ENCODE results near the gene CPA3. TPM values are rescaled to one million over a fixed set of nuclear protein-coding genes. Genes with fewer than 3 reads are reported as not detected.

Gene CPA3
- total RNA-seq, 1 donor from 2014 or later = not detected

DNA sequence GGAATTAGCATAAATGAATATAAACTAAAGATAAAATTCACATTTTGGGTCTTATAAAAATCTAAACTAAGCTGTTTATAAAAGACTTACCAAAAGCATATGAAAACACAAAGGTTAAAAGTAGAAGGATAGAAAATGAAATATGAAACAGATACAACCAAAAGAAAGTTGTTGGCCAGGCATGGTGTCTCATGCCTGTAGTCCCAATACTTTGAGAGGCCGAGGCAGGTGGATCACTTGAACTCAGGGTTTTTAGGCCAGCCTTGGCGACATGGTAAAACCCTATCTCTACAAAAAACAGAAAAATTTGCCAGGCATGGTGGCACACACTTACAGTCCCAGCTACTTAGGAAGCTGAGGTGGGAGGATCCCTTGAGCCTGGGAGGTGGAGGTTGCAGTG lies 51.0 kb downstream of the CPA3 start:
- no peak overlapping the region for H3K9ac ChIP-seq (ENCODE audit: low read length)
- H3K4me3 Mint-ChIP-seq (ENCODE audit: unreplicated experiment) = no peak overlapping the region
- no peak overlapping the region for H3K27ac ChIP-seq (ENCODE audit: low read depth, low read length)
- no peaks in the 10 kb centered on the region for H3K27me3 Mint-ChIP-seq (ENCODE audit: low read depth, unreplicated experiment)
- H3K36me3 Mint-ChIP-seq (ENCODE audit: low read depth, unreplicated experiment) = no peaks in the 10 kb centered on the region
- no peak overlapping the region for H3K4me3 ChIP-seq (ENCODE audit: insufficient read depth, low read depth, low read length)
- FAIRE-seq (no peak), DNase-seq (ENCODE audit: low read depth) (no peak)
- no peak for TF ChIP-seq EZH2 (IDR thresholded peaks at IDR 0.05; ENCODE audit: insufficient read depth, low read length)
- TF ChIP-seq CTCF (IDR thresholded peaks at IDR 0.05; ENCODE audit: insufficient read depth, low read depth, low read length) = no peak
- H3K4me1 Mint-ChIP-seq (ENCODE audit: low read depth, unreplicated experiment) = no peaks in the 10 kb centered on the region
- no peaks in the 10 kb centered on the region for H3K27me3 ChIP-seq (ENCODE audit: insufficient read depth, low read length)
- no peaks in the 10 kb centered on the region for H3K36me3 ChIP-seq (ENCODE audit: insufficient read depth, low read length)
- H4K20me1 ChIP-seq (ENCODE audit: insufficient read depth, low read length) = no peaks in the 10 kb centered on the region
- H3K9me3 Mint-ChIP-seq (ENCODE audit: unreplicated experiment) = no peaks in the 10 kb centered on the region
- no peaks in the 10 kb centered on the region for H3K4me1 ChIP-seq (ENCODE audit: insufficient read depth, low read length)
- no peak overlapping the region for H3K4me2 ChIP-seq (ENCODE audit: low read length)
- H3K9me3 ChIP-seq (ENCODE audit: insufficient read depth, low read depth, low read length) = no peaks in the 10 kb centered on the region
- H2AFZ ChIP-seq (ENCODE audit: low read depth, low read length) = no peak overlapping the region
- H3K79me2 ChIP-seq (ENCODE audit: insufficient read depth, low read length) = no peaks in the 10 kb centered on the region
- no peak overlapping the region for H3K27ac Mint-ChIP-seq (ENCODE audit: unreplicated experiment)

- DNase-seq (ENCODE audit: low read depth) = no peak
- Mint-ChIP-seq H3K36me3 (ENCODE audit: low read depth, unreplicated experiment) (no peaks in the 10 kb centered on the region), H3K27me3 (ENCODE audit: low read depth, unreplicated experiment) (no peaks in the 10 kb centered on the region), H3K4me1 (ENCODE audit: low read depth, unreplicated experiment) (no peaks in the 10 kb centered on the region), H3K27ac (ENCODE audit: unreplicated experiment) (no peak overlapping the region), H3K4me3 (ENCODE audit: unreplicated experiment) (no peak overlapping the region), H3K9me3 (ENCODE audit: unreplicated experiment) (no peaks in the 10 kb centered on the region)
- H3K9me3 ChIP-seq (ENCODE audit: insufficient read depth, low read depth, low read length) = no peaks in the 10 kb centered on the region
- H4K20me1 ChIP-seq (ENCODE audit: insufficient read depth, low read length) = no peaks in the 10 kb centered on the region
- H3K79me2 ChIP-seq (ENCODE audit: insufficient read depth, low read length) = no peaks in the 10 kb centered on the region
- H3K36me3 ChIP-seq (ENCODE audit: insufficient read depth, low read length) = no peaks in the 10 kb centered on the region
- no peak overlapping the region for H2AFZ ChIP-seq (ENCODE audit: low read depth, low read length)
- H3K4me2 ChIP-seq (ENCODE audit: low read length) = no peak overlapping the region
- H3K9ac ChIP-seq (ENCODE audit: low read length) = no peak overlapping the region
- no peak for TF ChIP-seq EZH2 (IDR thresholded peaks at IDR 0.05; ENCODE audit: insufficient read depth, low read length)
- no peak for TF ChIP-seq CTCF (IDR thresholded peaks at IDR 0.05; ENCODE audit: insufficient read depth, low read depth, low read length)
- no peaks in the 10 kb centered on the region for H3K4me1 ChIP-seq (ENCODE audit: insufficient read depth, low read length)
- H3K27me3 ChIP-seq (ENCODE audit: insufficient read depth, low read length) = no peaks in the 10 kb centered on the region
- no peak overlapping the region for H3K27ac ChIP-seq (ENCODE audit: low read depth, low read length)
- H3K4me3 ChIP-seq (ENCODE audit: insufficient read depth, low read depth, low read length) = no peak overlapping the region
- FAIRE-seq = no peak
These were observed 57.4 kb downstream of the CPA3 start for GRCh38 chr3:148922467-148922866.

DNA sequence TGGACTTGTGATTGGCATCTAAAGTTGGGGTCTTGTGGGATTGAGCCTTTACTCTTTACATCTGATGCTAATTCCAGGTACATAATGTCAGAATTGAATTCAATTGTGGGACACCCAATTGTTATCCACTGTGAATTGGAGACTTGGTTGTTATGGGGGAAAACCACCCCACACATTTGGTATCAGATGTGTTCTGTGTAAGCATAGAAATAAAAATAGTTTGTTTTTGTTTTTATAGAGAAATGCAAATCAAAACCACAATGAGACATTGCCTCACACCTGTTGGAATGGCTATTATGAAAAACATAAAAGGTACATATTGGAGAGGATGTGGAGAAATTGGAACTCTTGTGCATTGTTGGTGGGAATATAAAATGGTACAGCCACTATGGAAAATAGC lies 58.5 kb downstream of the CPA3 start:
- Histone ChIP-seq H3K9me3 (ENCODE audit: insufficient read depth, low read depth, low read length) (no peaks in the 10 kb centered on the region), H3K4me2 (ENCODE audit: low read length) (no peak overlapping the region), H4K20me1 (ENCODE audit: insufficient read depth, low read length) (no peaks in the 10 kb centered on the region), H3K27me3 (ENCODE audit: insufficient read depth, low read length) (no peaks in the 10 kb centered on the region), H3K4me3 (ENCODE audit: insufficient read depth, low read depth, low read length) (no peak overlapping the region), H3K9ac (ENCODE audit: low read length) (no peak overlapping the region), H3K36me3 (ENCODE audit: insufficient read depth, low read length) (no peaks in the 10 kb centered on the region), H3K79me2 (ENCODE audit: insufficient read depth, low read length) (no peaks in the 10 kb centered on the region), H3K4me1 (ENCODE audit: insufficient read depth, low read length) (no peaks in the 10 kb centered on the region), H2AFZ (ENCODE audit: low read depth, low read length) (no peak overlapping the region), H3K27ac (ENCODE audit: low read depth, low read length) (no peak overlapping the region)
- H3K36me3 Mint-ChIP-seq (ENCODE audit: low read depth, unreplicated experiment) = no peaks in the 10 kb centered on the region
- no peak for TF ChIP-seq CTCF (IDR thresholded peaks at IDR 0.05; ENCODE audit: insufficient read depth, low read depth, low read length)
- no peak for TF ChIP-seq EZH2 (IDR thresholded peaks at IDR 0.05; ENCODE audit: insufficient read depth, low read length)
- H3K27ac Mint-ChIP-seq (ENCODE audit: unreplicated experiment) = no peak overlapping the region
- no peaks in the 10 kb centered on the region for H3K4me1 Mint-ChIP-seq (ENCODE audit: low read depth, unreplicated experiment)
- no peak for DNase-seq (ENCODE audit: low read depth)
- no peaks in the 10 kb centered on the region for H3K9me3 Mint-ChIP-seq (ENCODE audit: unreplicated experiment)
- no peak for FAIRE-seq
- no peak overlapping the region for H3K4me3 Mint-ChIP-seq (ENCODE audit: unreplicated experiment)
- no peaks in the 10 kb centered on the region for H3K27me3 Mint-ChIP-seq (ENCODE audit: low read depth, unreplicated experiment)

All from astrocyte (in vitro differentiated cells and primary cell).